ENCODE measurements around the gene GPHN.
"Not testable (repeated sequence)": the region's sequence is repeated elsewhere in the genome, so short reads cannot be mapped to it uniquely, and the experiment has no call there.

Gene GPHN

GRCh38 chr14:66696326-66696725 is 188.4 kb downstream of the GPHN start:
- Histone ChIP-seq H3K36me3 (ENCODE audit: control insufficient read depth in 2 of 2, insufficient read depth in 2 of 2, low read length in 2 of 2) (no peaks in the 10 kb centered on the region), H3K4me3 (ENCODE audit: low read length in 2 of 2) (no peak overlapping the region), H3K9ac (ENCODE audit: low read depth in 1 of 2, low read length in 2 of 2) (no peak overlapping the region), H3K27me3 (ENCODE audit: control insufficient read depth in 2 of 2, insufficient read depth in 2 of 2, low read length in 2 of 2) (no peaks in the 10 kb centered on the region), H3K27ac (ENCODE audit: low read depth in 2 of 2, low read length in 2 of 2) (no peak overlapping the region), H3K4me1 (ENCODE audit: control insufficient read depth in 2 of 2, insufficient read depth in 2 of 2, low read length in 2 of 2) (no peaks in the 10 kb centered on the region), H3K9me3 (ENCODE audit: control insufficient read depth in 2 of 2, low read length in 2 of 2) (no peaks in the 10 kb centered on the region)

- no peaks in the 10 kb centered on the region for H3K27me3 ChIP-seq (ENCODE audit: control insufficient read depth in 2 of 2, insufficient read depth in 2 of 2, low read length in 2 of 2)
- H3K36me3 ChIP-seq (ENCODE audit: control insufficient read depth in 2 of 2, insufficient read depth in 2 of 2, low read length in 2 of 2): no peaks in the 10 kb centered on the region
- no peaks in the 10 kb centered on the region for H3K9me3 ChIP-seq (ENCODE audit: control insufficient read depth in 2 of 2, low read length in 2 of 2)
- H3K9ac ChIP-seq (ENCODE audit: low read depth in 1 of 2, low read length in 2 of 2): no peak overlapping the region
- H3K4me1 ChIP-seq (ENCODE audit: control insufficient read depth in 2 of 2, insufficient read depth in 2 of 2, low read length in 2 of 2): no peaks in the 10 kb centered on the region
- H3K4me3 ChIP-seq (ENCODE audit: low read length in 2 of 2): no peak overlapping the region
- no peak overlapping the region for H3K27ac ChIP-seq (ENCODE audit: low read depth in 2 of 2, low read length in 2 of 2)
These were observed 190.6 kb downstream of the GPHN start for GRCh38 chr14:66698503-66698902.

GRCh38 chr14:66701813-66702212 is 193.9 kb downstream of the GPHN start:
- Histone ChIP-seq H3K36me3 (ENCODE audit: control insufficient read depth in 2 of 2, insufficient read depth in 2 of 2, low read length in 2 of 2) (no peaks in the 10 kb centered on the region), H3K27me3 (ENCODE audit: control insufficient read depth in 2 of 2, insufficient read depth in 2 of 2, low read length in 2 of 2) (no peaks in the 10 kb centered on the region), H3K9me3 (ENCODE audit: control insufficient read depth in 2 of 2, low read length in 2 of 2) (peaks cover 0 to 2% of the 10 kb centered on the region in 2 donors), H3K4me3 (ENCODE audit: low read length in 2 of 2) (no peak overlapping the region), H3K9ac (ENCODE audit: low read depth in 1 of 2, low read length in 2 of 2) (no peak overlapping the region), H3K4me1 (ENCODE audit: control insufficient read depth in 2 of 2, insufficient read depth in 2 of 2, low read length in 2 of 2) (no peaks in the 10 kb centered on the region), H3K27ac (ENCODE audit: low read depth in 2 of 2, low read length in 2 of 2) (no peak overlapping the region)

GRCh38 chr14:66708267-66708666 is 200.3 kb downstream of the GPHN start:
- Histone ChIP-seq H3K9me3 (ENCODE audit: control insufficient read depth in 2 of 2, low read length in 2 of 2) (peaks cover 0 to 2% of the 10 kb centered on the region in 2 donors), H3K4me1 (ENCODE audit: control insufficient read depth in 2 of 2, insufficient read depth in 2 of 2, low read length in 2 of 2) (no peaks in the 10 kb centered on the region), H3K27me3 (ENCODE audit: control insufficient read depth in 2 of 2, insufficient read depth in 2 of 2, low read length in 2 of 2) (no peaks in the 10 kb centered on the region), H3K9ac (ENCODE audit: low read depth in 1 of 2, low read length in 2 of 2) (no peak overlapping the region), H3K27ac (ENCODE audit: low read depth in 2 of 2, low read length in 2 of 2) (no peak overlapping the region), H3K36me3 (ENCODE audit: control insufficient read depth in 2 of 2, insufficient read depth in 2 of 2, low read length in 2 of 2) (no peaks in the 10 kb centered on the region), H3K4me3 (ENCODE audit: low read length in 2 of 2) (no peak overlapping the region)

- Histone ChIP-seq H3K9ac (ENCODE audit: low read depth in 1 of 2, low read length in 2 of 2) (no peak overlapping the region), H3K4me1 (ENCODE audit: control insufficient read depth in 2 of 2, insufficient read depth in 2 of 2, low read length in 2 of 2) (no peaks in the 10 kb centered on the region), H3K9me3 (ENCODE audit: control insufficient read depth in 2 of 2, low read length in 2 of 2) (peaks cover 0 to 2% of the 10 kb centered on the region in 2 donors), H3K4me3 (ENCODE audit: low read length in 2 of 2) (no peak overlapping the region), H3K27ac (ENCODE audit: low read depth in 2 of 2, low read length in 2 of 2) (no peak overlapping the region), H3K27me3 (ENCODE audit: control insufficient read depth in 2 of 2, insufficient read depth in 2 of 2, low read length in 2 of 2) (no peaks in the 10 kb centered on the region), H3K36me3 (ENCODE audit: control insufficient read depth in 2 of 2, insufficient read depth in 2 of 2, low read length in 2 of 2) (no peaks in the 10 kb centered on the region)
These were observed 201.3 kb downstream of the GPHN start for GRCh38 chr14:66709291-66709690.

GRCh38 chr14:66714291-66714690 is 206.3 kb downstream of the GPHN start:
- not testable (repeated sequence) for H3K27ac ChIP-seq (ENCODE audit: low read depth in 2 of 2, low read length in 2 of 2); H3K36me3 ChIP-seq (ENCODE audit: control insufficient read depth in 2 of 2, insufficient read depth in 2 of 2, low read length in 2 of 2); H3K9ac ChIP-seq (ENCODE audit: low read depth in 1 of 2, low read length in 2 of 2); H3K27me3 ChIP-seq (ENCODE audit: control insufficient read depth in 2 of 2, insufficient read depth in 2 of 2, low read length in 2 of 2); H3K4me1 ChIP-seq (ENCODE audit: control insufficient read depth in 2 of 2, insufficient read depth in 2 of 2, low read length in 2 of 2); H3K4me3 ChIP-seq (ENCODE audit: low read length in 2 of 2); H3K9me3 ChIP-seq (ENCODE audit: control insufficient read depth in 2 of 2, low read length in 2 of 2)

- H3K9ac ChIP-seq (ENCODE audit: low read depth in 1 of 2, low read length in 2 of 2); H3K4me1 ChIP-seq (ENCODE audit: control insufficient read depth in 2 of 2, insufficient read depth in 2 of 2, low read length in 2 of 2); H3K27ac ChIP-seq (ENCODE audit: low read depth in 2 of 2, low read length in 2 of 2); H3K36me3 ChIP-seq (ENCODE audit: control insufficient read depth in 2 of 2, insufficient read depth in 2 of 2, low read length in 2 of 2); H3K27me3 ChIP-seq (ENCODE audit: control insufficient read depth in 2 of 2, insufficient read depth in 2 of 2, low read length in 2 of 2); H3K9me3 ChIP-seq (ENCODE audit: control insufficient read depth in 2 of 2, low read length in 2 of 2); H3K4me3 ChIP-seq (ENCODE audit: low read length in 2 of 2): not testable (repeated sequence)
These were observed 207.4 kb downstream of the GPHN start for GRCh38 chr14:66715313-66715712.

- Histone ChIP-seq H3K4me1 (ENCODE audit: control insufficient read depth in 2 of 2, insufficient read depth in 2 of 2, low read length in 2 of 2) (no peaks in the 10 kb centered on the region), H3K9ac (ENCODE audit: low read depth in 1 of 2, low read length in 2 of 2) (no peak overlapping the region), H3K27ac (ENCODE audit: low read depth in 2 of 2, low read length in 2 of 2) (no peak overlapping the region), H3K36me3 (ENCODE audit: control insufficient read depth in 2 of 2, insufficient read depth in 2 of 2, low read length in 2 of 2) (no peaks in the 10 kb centered on the region), H3K27me3 (ENCODE audit: control insufficient read depth in 2 of 2, insufficient read depth in 2 of 2, low read length in 2 of 2) (no peaks in the 10 kb centered on the region), H3K9me3 (ENCODE audit: control insufficient read depth in 2 of 2, low read length in 2 of 2) (no peaks in the 10 kb centered on the region), H3K4me3 (ENCODE audit: low read length in 2 of 2) (no peak overlapping the region)
These were observed 208.3 kb downstream of the GPHN start for GRCh38 chr14:66716227-66716626.

GRCh38 chr14:66717561-66718140 is 209.7 kb downstream of the GPHN start:
- Histone ChIP-seq H3K9me3 (ENCODE audit: control insufficient read depth in 2 of 2, low read length in 2 of 2) (no peaks in the 10 kb centered on the region), H3K27ac (ENCODE audit: low read depth in 2 of 2, low read length in 2 of 2) (no peak overlapping the region), H3K4me1 (ENCODE audit: control insufficient read depth in 2 of 2, insufficient read depth in 2 of 2, low read length in 2 of 2) (no peaks in the 10 kb centered on the region), H3K36me3 (ENCODE audit: control insufficient read depth in 2 of 2, insufficient read depth in 2 of 2, low read length in 2 of 2) (no peaks in the 10 kb centered on the region), H3K4me3 (ENCODE audit: low read length in 2 of 2) (no peak overlapping the region), H3K27me3 (ENCODE audit: control insufficient read depth in 2 of 2, insufficient read depth in 2 of 2, low read length in 2 of 2) (no peaks in the 10 kb centered on the region), H3K9ac (ENCODE audit: low read depth in 1 of 2, low read length in 2 of 2) (no peak overlapping the region)

GRCh38 chr14:66724996-66725395 is 217.0 kb downstream of the GPHN start:
- H3K9me3 ChIP-seq (ENCODE audit: control insufficient read depth in 2 of 2, low read length in 2 of 2): peaks cover 0 to 3% of the 10 kb centered on the region in 2 donors
- H3K27me3 ChIP-seq (ENCODE audit: control insufficient read depth in 2 of 2, insufficient read depth in 2 of 2, low read length in 2 of 2): no peaks in the 10 kb centered on the region
- no peak overlapping the region for H3K27ac ChIP-seq (ENCODE audit: low read depth in 2 of 2, low read length in 2 of 2)
- H3K4me1 ChIP-seq (ENCODE audit: control insufficient read depth in 2 of 2, insufficient read depth in 2 of 2, low read length in 2 of 2): no peaks in the 10 kb centered on the region
- no peak overlapping the region for H3K4me3 ChIP-seq (ENCODE audit: low read length in 2 of 2)
- H3K36me3 ChIP-seq (ENCODE audit: control insufficient read depth in 2 of 2, insufficient read depth in 2 of 2, low read length in 2 of 2): no peaks in the 10 kb centered on the region
- no peak overlapping the region for H3K9ac ChIP-seq (ENCODE audit: low read depth in 1 of 2, low read length in 2 of 2)

GRCh38 chr14:66731298-66731697 is 223.4 kb downstream of the GPHN start:
- not testable (repeated sequence) for H3K36me3 ChIP-seq (ENCODE audit: control insufficient read depth in 2 of 2, insufficient read depth in 2 of 2, low read length in 2 of 2); H3K4me3 ChIP-seq (ENCODE audit: low read length in 2 of 2); H3K9me3 ChIP-seq (ENCODE audit: control insufficient read depth in 2 of 2, low read length in 2 of 2); H3K9ac ChIP-seq (ENCODE audit: low read depth in 1 of 2, low read length in 2 of 2); H3K27ac ChIP-seq (ENCODE audit: low read depth in 2 of 2, low read length in 2 of 2); H3K4me1 ChIP-seq (ENCODE audit: control insufficient read depth in 2 of 2, insufficient read depth in 2 of 2, low read length in 2 of 2); H3K27me3 ChIP-seq (ENCODE audit: control insufficient read depth in 2 of 2, insufficient read depth in 2 of 2, low read length in 2 of 2)

All from mucosa of rectum (tissue), 2 donors.